Muscle layer of colon (tissue), 2 donors: ENCODE measurements around the gene CACNA1D.

Experiments used
- H3K27ac ChIP-seq: one replicate; pipeline ENCODE4 v1.7.0; 2013; ENCODE audit warnings: low read depth, mild to moderate bottlenecking, low read length, moderate library complexity
- H3K27me3 ChIP-seq, 2 donors: one replicate each; pipeline ENCODE4 v1.7.0; 2013; ENCODE audit warnings: low read length in 2 of 2, mild to moderate bottlenecking in 2 of 2; ENCODE audit not compliant: insufficient read depth in 2 of 2, control insufficient read depth in 1 of 2
- H3K36me3 ChIP-seq: one replicate; pipeline ENCODE4 v1.7.0; 2013; ENCODE audit warnings: mild to moderate bottlenecking, low read length; ENCODE audit not compliant: insufficient read depth
- H3K4me1 ChIP-seq: one replicate; pipeline ENCODE4 v1.7.0; 2013; ENCODE audit warnings: mild to moderate bottlenecking, low read length; ENCODE audit not compliant: insufficient read depth
- H3K4me3 ChIP-seq, 2 donors: one replicate each; pipeline ENCODE4 v1.7.0; 2013; ENCODE audit warnings: low read length in 2 of 2, low read depth in 1 of 2, mild to moderate bottlenecking in 1 of 2, moderate library complexity in 1 of 2
- H3K9ac ChIP-seq: one replicate; pipeline ENCODE4 v1.7.0; 2013; ENCODE audit warnings: low read length
- H3K9me3 ChIP-seq: one replicate; pipeline ENCODE4 v1.7.0; 2013; ENCODE audit warnings: mild to moderate bottlenecking, low read length
- donor health status: abdominal sarcoma.
- donor health status: Adenocarcinoma of cecum.

CACNA1D gene

DNA sequence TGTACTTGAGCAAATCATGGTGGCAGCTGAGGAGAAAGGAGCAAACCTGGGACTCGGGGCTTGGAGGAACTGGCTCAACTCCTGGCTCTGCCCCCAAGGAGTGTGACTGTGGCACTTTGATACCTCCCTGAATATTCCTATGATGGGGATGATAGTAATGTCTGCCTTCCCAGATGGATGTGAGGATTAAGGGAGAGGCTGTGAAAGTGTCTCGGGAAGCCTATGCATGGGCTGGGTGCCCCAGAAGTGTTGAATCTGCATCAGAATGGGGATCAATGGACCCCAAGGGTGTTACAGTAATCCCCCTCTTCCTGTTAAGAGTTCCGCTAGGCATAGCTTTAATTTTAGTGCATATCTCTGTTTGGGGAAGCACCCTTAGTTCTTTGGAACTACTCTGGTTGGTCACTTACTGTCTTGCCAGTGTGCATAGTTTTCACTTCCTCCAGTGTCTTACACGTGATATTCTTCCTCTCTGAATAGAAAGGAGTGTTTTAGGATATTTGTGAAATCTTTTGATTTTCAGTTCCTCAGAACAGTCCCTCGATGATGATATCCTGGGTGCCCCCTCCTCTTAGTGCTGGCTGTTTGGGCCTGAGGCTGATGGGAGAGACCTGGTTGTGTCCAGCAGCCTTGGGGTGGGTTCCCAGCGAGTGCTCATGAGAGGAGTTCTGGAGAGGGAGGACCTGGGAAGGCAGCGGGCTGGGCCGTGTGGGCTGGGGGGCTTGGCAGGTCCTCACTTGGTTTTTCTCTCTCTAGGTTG lies 254.3 kb downstream of the CACNA1D start:
- no peaks in the 10 kb centered on the region for H3K27me3 ChIP-seq
- no peaks in the 10 kb centered on the region for H3K4me1 ChIP-seq
- H3K36me3 ChIP-seq = no peaks in the 10 kb centered on the region
- no peaks in the 10 kb centered on the region for H3K9me3 ChIP-seq
- no peak overlapping the region for H3K27ac ChIP-seq
- no peak overlapping the region for H3K4me3 ChIP-seq
- H3K9ac ChIP-seq = no peak overlapping the region

DNA sequence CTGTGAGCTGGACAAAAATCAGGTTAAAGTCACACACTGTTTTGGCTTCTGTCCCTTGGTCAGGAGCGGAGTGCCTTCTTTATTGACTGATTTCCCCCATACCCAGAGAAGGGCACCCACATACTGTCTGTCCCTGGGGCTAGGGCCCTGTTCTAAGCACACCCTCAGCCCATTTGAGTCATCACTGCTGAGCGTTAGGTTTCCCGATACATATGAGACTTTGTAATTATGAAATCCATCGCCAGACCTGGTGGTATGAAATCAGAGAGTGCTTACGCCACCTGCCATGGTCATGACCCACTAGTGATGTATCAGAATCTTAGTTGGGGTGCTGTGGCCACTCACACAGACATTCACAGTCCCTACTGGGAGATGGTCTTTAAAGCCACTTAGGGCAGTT lies 255.0 kb downstream of the CACNA1D start:
- Histone ChIP-seq H3K9ac (no peak overlapping the region), H3K4me1 (no peaks in the 10 kb centered on the region), H3K9me3 (no peaks in the 10 kb centered on the region), H3K4me3 (no peak overlapping the region), H3K27ac (no peak overlapping the region), H3K36me3 (no peaks in the 10 kb centered on the region), H3K27me3 (no peaks in the 10 kb centered on the region)

- no peak overlapping the region for H3K9ac ChIP-seq
- H3K27ac ChIP-seq = no peak overlapping the region
- H3K27me3 ChIP-seq = no peaks in the 10 kb centered on the region
- H3K4me1 ChIP-seq = no peaks in the 10 kb centered on the region
- H3K9me3 ChIP-seq = no peaks in the 10 kb centered on the region
- no peaks in the 10 kb centered on the region for H3K36me3 ChIP-seq
- H3K4me3 ChIP-seq = no peak overlapping the region
These were observed 256.1 kb downstream of the CACNA1D start for GRCh38 chr3:53750253-53751210.

GRCh38 chr3:53753518-53754183 lies 259.2 kb downstream of the CACNA1D start:
- H3K36me3 ChIP-seq = no peaks in the 10 kb centered on the region
- H3K9me3 ChIP-seq = no peaks in the 10 kb centered on the region
- H3K9ac ChIP-seq = no peak overlapping the region
- no peak overlapping the region for H3K27ac ChIP-seq
- H3K4me3 ChIP-seq = no peak overlapping the region
- H3K4me1 ChIP-seq = no peaks in the 10 kb centered on the region
- no peaks in the 10 kb centered on the region for H3K27me3 ChIP-seq

- Histone ChIP-seq H3K9ac (no peak overlapping the region), H3K27me3 (no peaks in the 10 kb centered on the region), H3K36me3 (no peaks in the 10 kb centered on the region), H3K27ac (no peak overlapping the region), H3K4me3 (no peak overlapping the region), H3K9me3 (no peaks in the 10 kb centered on the region), H3K4me1 (no peaks in the 10 kb centered on the region)
These were observed 259.9 kb downstream of the CACNA1D start for GRCh38 chr3:53754325-53754724.

DNA sequence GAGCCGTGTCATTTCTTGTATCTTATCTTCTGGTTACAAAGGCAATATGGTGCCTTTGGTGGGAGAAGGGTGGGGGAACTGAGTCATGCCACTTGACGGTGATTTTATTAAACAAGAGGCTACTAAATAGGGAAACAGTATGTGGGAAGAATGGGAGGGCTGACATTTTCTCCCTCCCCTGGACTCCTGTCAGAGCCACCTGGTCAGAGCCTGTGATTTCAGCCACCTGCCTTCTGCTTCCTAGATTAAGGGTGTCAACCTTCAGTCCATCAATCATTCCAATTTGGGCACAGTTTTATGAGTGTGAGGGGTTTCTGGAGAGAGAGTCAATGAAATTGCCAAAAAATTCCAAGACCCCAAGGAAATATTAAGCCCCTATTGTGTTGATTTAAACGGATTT lies 264.4 kb downstream of the CACNA1D start:
- no peaks in the 10 kb centered on the region for H3K4me1 ChIP-seq
- H3K27me3 ChIP-seq = no peaks in the 10 kb centered on the region
- H3K4me3 ChIP-seq = no peak overlapping the region
- H3K27ac ChIP-seq = no peak overlapping the region
- no peaks in the 10 kb centered on the region for H3K9me3 ChIP-seq
- H3K36me3 ChIP-seq = no peaks in the 10 kb centered on the region
- H3K9ac ChIP-seq = no peak overlapping the region

DNA sequence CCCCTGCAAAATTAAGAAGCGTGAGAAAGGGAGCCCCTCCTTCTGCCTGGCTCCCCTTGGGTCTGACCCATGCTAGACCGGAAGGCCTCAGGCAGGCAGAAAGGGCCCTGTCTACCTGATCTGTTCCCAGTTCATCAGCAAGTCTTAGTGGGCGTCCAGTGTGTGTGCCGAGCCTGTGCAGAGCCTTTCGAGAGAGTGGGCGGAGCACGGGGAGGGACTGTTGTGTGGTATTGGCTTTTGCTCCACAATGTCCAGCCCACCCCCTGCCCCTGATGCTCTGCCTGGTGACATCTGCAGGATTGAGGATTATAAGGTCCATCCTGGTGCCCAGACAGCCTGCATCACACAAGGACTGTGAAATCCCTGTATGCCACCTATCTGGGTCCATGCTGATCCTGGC lies 268.9 kb downstream of the CACNA1D start:
- Histone ChIP-seq H3K27ac (no peak overlapping the region), H3K4me3 (no peak overlapping the region), H3K27me3 (no peaks in the 10 kb centered on the region)

GRCh38 chr3:53764026-53764775 lies 269.8 kb downstream of the CACNA1D start:
- Histone ChIP-seq H3K27ac (no peak overlapping the region), H3K4me3 (no peak overlapping the region), H3K9ac (no peak overlapping the region), H3K9me3 (no peaks in the 10 kb centered on the region), H3K27me3 (no peaks in the 10 kb centered on the region), H3K4me1 (no peaks in the 10 kb centered on the region), H3K36me3 (no peaks in the 10 kb centered on the region)

More for the DNA sequence above, 268.9 kb downstream of the CACNA1D start:
- H3K9me3 ChIP-seq = no peaks in the 10 kb centered on the region
- H3K9ac ChIP-seq = no peak overlapping the region
- H3K36me3 ChIP-seq = no peaks in the 10 kb centered on the region
- no peaks in the 10 kb centered on the region for H3K4me1 ChIP-seq

- Histone ChIP-seq H3K27me3 (no peaks in the 10 kb centered on the region), H3K27ac (no peak overlapping the region), H3K4me1 (no peaks in the 10 kb centered on the region), H3K9me3 (no peaks in the 10 kb centered on the region), H3K9ac (no peak overlapping the region), H3K4me3 (no peak overlapping the region), H3K36me3 (no peaks in the 10 kb centered on the region)
These were observed 271.3 kb downstream of the CACNA1D start for GRCh38 chr3:53765753-53766152.

DNA sequence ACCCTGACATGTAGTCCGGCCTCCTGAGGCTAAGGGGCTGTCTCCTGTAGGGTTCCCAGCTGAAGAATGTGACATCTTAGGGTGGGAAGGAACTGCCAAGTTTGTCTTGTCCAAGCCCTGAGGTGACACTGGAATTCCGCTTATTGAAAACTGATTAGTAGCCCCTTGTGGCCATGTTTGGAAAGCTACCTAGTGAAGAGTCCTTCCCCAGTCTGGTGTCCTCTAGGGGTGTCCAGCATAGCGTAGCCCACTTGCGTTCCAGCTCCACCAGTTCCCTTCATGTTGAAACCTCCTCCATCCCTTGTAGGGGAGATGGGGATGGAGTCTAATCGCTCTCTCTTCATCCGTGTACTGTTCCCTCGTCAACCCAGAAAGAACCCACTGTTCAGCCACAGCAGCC lies 272.3 kb downstream of the CACNA1D start:
- no peaks in the 10 kb centered on the region for H3K4me1 ChIP-seq
- no peaks in the 10 kb centered on the region for H3K36me3 ChIP-seq
- H3K27me3 ChIP-seq = no peaks in the 10 kb centered on the region
- H3K27ac ChIP-seq = no peak overlapping the region
- no peak overlapping the region for H3K4me3 ChIP-seq
- no peaks in the 10 kb centered on the region for H3K9me3 ChIP-seq
- no peak overlapping the region for H3K9ac ChIP-seq
